IMR-90 (cell line): Measurements from ENCODE around the gene C6orf136. TPM values are rescaled to one million over a fixed set of nuclear protein-coding genes. Genes with fewer than 3 reads are reported as not detected.

Experiments used
- ATAC-seq: fragments of 200-7000 bp; cut with Tn5 transposase; 2 replicates; pipeline ENCODE4 v1.9.1; 2020; ENCODE audit warnings: low read depth, mild to moderate bottlenecking, moderate library complexity
- BruUV-seq: library from RNA; stranded (reverse); fragments of 400-500 nt; replicated peaks from 2 replicates; lab custom pipeline; 2021; lab: Mats Ljungman, UMichigan
- CTCF ChIA-PET: fragments of 300-600 bp; formaldehyde crosslinking; extraction: SDS; loops from one replicate; lab custom pipeline; 2021; ENCODE audit warnings: antibody characterized with exemption; lab: Yijun Ruan, JAX
- POLR2A ChIA-PET: fragments of 300-600 bp; sonication (Branson Sonifier 250); formaldehyde crosslinking; loops from one replicate; lab custom pipeline; 2022; ENCODE audit warnings: antibody characterized with exemption; ENCODE audit not compliant: unreplicated experiment; lab: Charles Lee
- DNase-seq: peaks from one replicate; pipeline ENCODE4 v3.0.0; 2013
- H2AFZ ChIP-seq: replicated peaks from 2 replicates; pipeline ENCODE3; 2013; ENCODE audit warnings: low read length, mild to moderate bottlenecking; ENCODE audit not compliant: poor library complexity
- H2AK5ac ChIP-seq: 2 replicates; pipeline ENCODE4 v1.6.1; 2013; ENCODE audit warnings: low read depth, low read length, inconsistent platforms
- H2AK9ac ChIP-seq: replicated peaks from 2 replicates; pipeline ENCODE3; 2013; ENCODE audit warnings: mild to moderate bottlenecking, low read depth, low read length, moderate library complexity; ENCODE audit not compliant: poor library complexity
- H2BK120ac ChIP-seq: 2 replicates; pipeline ENCODE4 v1.6.1; 2013; ENCODE audit warnings: low read depth, low read length, inconsistent platforms
- H2BK15ac ChIP-seq: 3 replicates; pipeline ENCODE4 v1.6.1; 2013; ENCODE audit warnings: low read depth, low read length, inconsistent platforms
- H2BK20ac ChIP-seq: 2 replicates; pipeline ENCODE4 v1.6.1; 2013; ENCODE audit warnings: low read depth, mild to moderate bottlenecking, inconsistent platforms, low read length, moderate library complexity
- H2BK5ac ChIP-seq: 2 replicates; pipeline ENCODE4 v1.6.1; 2013; ENCODE audit warnings: mild to moderate bottlenecking, low read depth, low read length, inconsistent platforms; ENCODE audit not compliant: poor library complexity, severe bottlenecking
- H3K14ac ChIP-seq: replicated peaks from 2 replicates; pipeline ENCODE4 v1.6.1; 2013; ENCODE audit warnings: low read depth, low read length, inconsistent platforms
- H3K18ac ChIP-seq: 2 replicates; pipeline ENCODE4 v1.6.1; 2013; ENCODE audit warnings: low read depth, low read length, control low read depth
- H3K23ac ChIP-seq: 2 replicates; pipeline ENCODE4 v1.6.1; 2013; ENCODE audit warnings: low read depth, low read length, inconsistent platforms
- H3K27ac ChIP-seq: 2 replicates; pipeline ENCODE4 v1.5.1; 2013; ENCODE audit warnings: mild to moderate bottlenecking, control low read depth, low read length; ENCODE audit not compliant: insufficient read depth
- H3K27me3 ChIP-seq: 2 replicates; pipeline ENCODE4 v1.6.1; 2013; ENCODE audit warnings: low read length; ENCODE audit not compliant: control insufficient read depth, insufficient read depth
- H3K36me3 ChIP-seq: 2 replicates; pipeline ENCODE4 v1.6.1; 2013; ENCODE audit warnings: low read length, mixed read lengths; ENCODE audit not compliant: control insufficient read depth, insufficient read depth
- H3K4ac ChIP-seq: 2 replicates; pipeline ENCODE4 v1.6.1; 2013; ENCODE audit warnings: low read depth, low read length, inconsistent platforms
- H3K4me1 ChIP-seq: 2 replicates; pipeline ENCODE4 v1.6.1; 2013; ENCODE audit warnings: low read length, mixed read lengths; ENCODE audit not compliant: control insufficient read depth, insufficient read depth
- H3K4me2 ChIP-seq: 2 replicates; pipeline ENCODE4 v1.6.1; 2013; ENCODE audit warnings: low read depth, mild to moderate bottlenecking, control low read depth, low read length, moderate library complexity
- H3K4me3 ChIP-seq: 2 replicates; pipeline ENCODE4 v1.5.1; 2013; ENCODE audit warnings: low read depth, mild to moderate bottlenecking, control low read depth, low read length, moderate library complexity; ENCODE audit not compliant: insufficient read depth
- H3K56ac ChIP-seq: 2 replicates; pipeline ENCODE4 v1.6.1; 2013; ENCODE audit warnings: low read length, inconsistent platforms; ENCODE audit not compliant: insufficient read depth; ENCODE audit errors: extremely low read depth
- H3K79me1 ChIP-seq, 2 experiments: 2 replicates each; pipeline ENCODE4 v1.6.1; 2013; ENCODE audit warnings: low read length in 2 of 2, inconsistent platforms in 1 of 2, low read depth in 1 of 2
- H3K9ac ChIP-seq: 2 replicates; pipeline ENCODE4 v1.6.1; 2013; ENCODE audit warnings: low read depth, low read length, control low read depth
- H3K9me1 ChIP-seq: 2 replicates; pipeline ENCODE4 v1.6.1; 2013; ENCODE audit warnings: low read length, inconsistent platforms; ENCODE audit not compliant: insufficient read depth
- H3K9me3 ChIP-seq: 2 replicates; pipeline ENCODE4 v1.6.1; 2013; ENCODE audit warnings: low read length; ENCODE audit not compliant: control insufficient read depth, insufficient read depth
- H4K20me1 ChIP-seq: 2 replicates; pipeline ENCODE4 v1.6.1; 2013; ENCODE audit warnings: low read length, inconsistent platforms; ENCODE audit not compliant: insufficient read depth
- H4K5ac ChIP-seq: 2 replicates; pipeline ENCODE4 v1.6.1; 2013; ENCODE audit warnings: mild to moderate bottlenecking, low read depth, low read length, control low read depth
- H4K8ac ChIP-seq, 2 experiments: 2 replicates each; pipeline ENCODE4 v1.6.1; 2013; ENCODE audit warnings: low read depth in 2 of 2, low read length in 2 of 2, control low read depth in 1 of 2, inconsistent platforms in 1 of 2
- H4K91ac ChIP-seq: 2 replicates; pipeline ENCODE4 v1.6.1; 2013; ENCODE audit warnings: low read depth, low read length, inconsistent platforms; ENCODE audit not compliant: insufficient read depth
- CEBPB ChIP-seq: IDR thresholded peaks from 2 replicates; pipeline ENCODE4 v1.6.1; 2012; ENCODE audit warnings: low read depth, low read length, improper control_type of control experiment
- CHD1 ChIP-seq: IDR thresholded peaks from 2 replicates; pipeline ENCODE4 v1.6.1; 2012; ENCODE audit warnings: low read depth, low read length, improper control_type of control experiment
- FOS ChIP-seq: fragments of 150-350 bp; IDR thresholded peaks from 2 replicates; pipeline ENCODE4 v1.6.1; 2016; ENCODE audit warnings: low read depth, low read length
- MAFK ChIP-seq: IDR thresholded peaks from 2 replicates; pipeline ENCODE4 v1.6.1; 2012; ENCODE audit warnings: low read depth, low read length, improper control_type of control experiment
- MAZ ChIP-seq: IDR thresholded peaks from 2 replicates; pipeline ENCODE4 v1.6.1; 2012; ENCODE audit warnings: low read depth, mild to moderate bottlenecking, low read length, improper control_type of control experiment, moderate library complexity, borderline replicate concordance
- MXI1 ChIP-seq: IDR thresholded peaks from 2 replicates; pipeline ENCODE4 v1.6.1; 2012; ENCODE audit warnings: low read depth, mild to moderate bottlenecking, low read length, moderate library complexity, borderline replicate concordance
- NFE2L2 ChIP-seq: fragments of 150-350 bp; IDR thresholded peaks from 2 replicates; pipeline ENCODE4 v1.6.1; 2016; ENCODE audit warnings: low read depth, mild to moderate bottlenecking, low read length
- POLR2A ChIP-seq: IDR thresholded peaks from 2 replicates; pipeline ENCODE4 v1.6.1; 2012; ENCODE audit warnings: mild to moderate bottlenecking, low read depth, low read length
- RCOR1 ChIP-seq: IDR thresholded peaks from 2 replicates; pipeline ENCODE4 v1.6.1; 2012; ENCODE audit warnings: mild to moderate bottlenecking, low read length, improper control_type of control experiment; ENCODE audit not compliant: insufficient replicate concordance
- RFX5 ChIP-seq: IDR thresholded peaks from 2 replicates; pipeline ENCODE4 v1.8.0; 2012; ENCODE audit warnings: low read depth, mild to moderate bottlenecking, low read length, moderate library complexity
- WGBS, 2 experiments: methylation state at CpG; one replicate each; pipeline versions ENCODE4 v1.1.5 to v1.1.7; 2013; ENCODE audit warnings: missing lambda C conversion rate in 2 of 2; ENCODE audit not compliant: insufficient read length in 1 of 2; ENCODE audit errors: extremely low coverage in 2 of 2; 5-methylcytosine and 5-hydroxymethylcytosine counted together
- dilution Hi-C: fragments of 300-500 bp; cut with HindIII; formaldehyde crosslinking; loops from one replicate; pipeline ENCODE4 v1.14.3; 2018; ENCODE audit warnings: low sequenced_read_pairs; ENCODE audit not compliant: unreplicated experiment
- in situ Hi-C: fragments of 300-500 bp; cut with MboI; formaldehyde crosslinking; loops from 3 replicates; pipeline ENCODE4 v1.14.3; 2019; ENCODE audit warnings: low sequenced_read_pairs, inconsistent platforms, mixed read lengths
- intact Hi-C: fragments of 100-400 bp; cut with micrococcal nuclease; formaldehyde crosslinking; loops from 2 replicates; pipeline ENCODE4 v1.10.0; 2022
- polyA plus RNA-seq, 3 experiments: library from polyadenylated mRNA; depleted of rRNA; stranded (reverse); fragments of >200 nt; gene quantifications; 2 replicates each; pipeline ENCODE4 v1.2.3, GENCODE V29; 2012; ENCODE audit warnings: low replicate concordance in 1 of 3
- total RNA-seq: library from RNA; depleted of rRNA; stranded (reverse); fragments of >200 nt; gene quantifications from 2 replicates; pipeline ENCODE4 v1.2.3, GENCODE V29; 2012
- TF ChIP-seq, protein P1 (sequence below): conservative IDR thresholded peaks from 2 replicates; pipeline ENCODE4 v1.5.1; 2012; ENCODE audit warnings: mild to moderate bottlenecking, low read depth, low read length, improper control_type of control experiment
- TF ChIP-seq, protein P2 (sequence below): fragments of 150-350 bp; IDR thresholded peaks from 2 replicates; pipeline ENCODE4 v1.6.1; 2016; ENCODE audit warnings: low read depth, mild to moderate bottlenecking, low read length, moderate library complexity, borderline replicate concordance

The C6orf136 gene
- total and polyA plus RNA-seq, 2 of the 4 experiments (the other 2 are of a cell fraction): 1.1 to 11.7 TPM

DNA sequence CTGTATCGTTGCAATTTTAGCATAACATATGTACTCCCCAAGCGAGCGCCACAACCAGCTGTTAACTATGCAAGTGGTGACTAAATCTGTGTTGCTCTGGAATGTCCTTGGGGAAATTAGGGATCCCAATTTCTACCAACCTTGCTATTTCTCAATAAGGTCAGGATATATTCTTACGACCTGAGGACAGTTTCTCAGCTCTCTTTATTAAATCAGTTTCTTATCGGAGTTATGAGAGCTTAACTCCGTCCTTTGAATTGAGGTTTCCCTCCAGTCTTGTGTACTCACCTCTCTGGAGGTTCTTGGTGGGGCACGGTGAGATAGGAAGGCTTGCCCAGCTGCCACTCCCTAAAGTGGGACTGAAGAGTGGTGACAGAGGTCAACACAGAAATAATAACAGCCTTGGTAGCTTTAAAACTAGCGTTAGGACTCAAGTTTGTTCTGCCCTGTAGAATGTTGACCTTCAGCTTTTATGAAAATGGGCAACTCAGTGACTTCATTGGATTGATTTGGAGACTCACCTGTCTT, 28.6 kb upstream of the C6orf136 start:
- peaks cover 24% of the 10 kb centered on the region for H3K36me3 ChIP-seq

More for the DNA sequence above, 28.6 kb upstream of the C6orf136 start:
- H3K9ac ChIP-seq: peak overlapping the region; percentile 86
- H3K79me1 ChIP-seq: peaks cover 18 to 46% of the 10 kb centered on the region in 2 experiments
- peaks cover 2% of the 10 kb centered on the region; the same call in 1 of the 2 replicates for H3K9me1 ChIP-seq
- no peak overlapping the region for H2AFZ ChIP-seq
- H3K4me2 ChIP-seq: peak overlapping the region; percentile 94
- peak overlapping the region; percentile 79 for H3K27ac ChIP-seq
- H3K9me3 ChIP-seq: no peaks in the 10 kb centered on the region
- WGBS, 2 experiments: no CpG with 5 or more reads among the region's 8 CpGs
- POLR2A ChIA-PET: no interaction called here
- H3K4me3 ChIP-seq: peak overlapping the region; percentile 55
- in situ Hi-C loops (no loop called here), dilution Hi-C loops (no loop called here), intact Hi-C loops (loop anchor here (1.0 kb wide), 1 partner anchor 8 kb away; the partner anchor contains the start of gene ATAT1)
- peak overlapping the region; percentile 98; the same call in 1 of the 2 replicates for H4K91ac ChIP-seq
- peak overlapping the region; percentile 96 for H3K4ac ChIP-seq
- H2BK15ac ChIP-seq: no peak overlapping the region
- H3K23ac ChIP-seq: peak overlapping the region; percentile 82
- peak overlapping the region; percentile 90 for H2BK5ac ChIP-seq
- TF ChIP-seq, protein P1, sequence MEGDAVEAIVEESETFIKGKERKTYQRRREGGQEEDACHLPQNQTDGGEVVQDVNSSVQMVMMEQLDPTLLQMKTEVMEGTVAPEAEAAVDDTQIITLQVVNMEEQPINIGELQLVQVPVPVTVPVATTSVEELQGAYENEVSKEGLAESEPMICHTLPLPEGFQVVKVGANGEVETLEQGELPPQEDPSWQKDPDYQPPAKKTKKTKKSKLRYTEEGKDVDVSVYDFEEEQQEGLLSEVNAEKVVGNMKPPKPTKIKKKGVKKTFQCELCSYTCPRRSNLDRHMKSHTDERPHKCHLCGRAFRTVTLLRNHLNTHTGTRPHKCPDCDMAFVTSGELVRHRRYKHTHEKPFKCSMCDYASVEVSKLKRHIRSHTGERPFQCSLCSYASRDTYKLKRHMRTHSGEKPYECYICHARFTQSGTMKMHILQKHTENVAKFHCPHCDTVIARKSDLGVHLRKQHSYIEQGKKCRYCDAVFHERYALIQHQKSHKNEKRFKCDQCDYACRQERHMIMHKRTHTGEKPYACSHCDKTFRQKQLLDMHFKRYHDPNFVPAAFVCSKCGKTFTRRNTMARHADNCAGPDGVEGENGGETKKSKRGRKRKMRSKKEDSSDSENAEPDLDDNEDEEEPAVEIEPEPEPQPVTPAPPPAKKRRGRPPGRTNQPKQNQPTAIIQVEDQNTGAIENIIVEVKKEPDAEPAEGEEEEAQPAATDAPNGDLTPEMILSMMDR: no peak
- no peak for TF ChIP-seq RCOR1
- TF ChIP-seq, protein P2, sequence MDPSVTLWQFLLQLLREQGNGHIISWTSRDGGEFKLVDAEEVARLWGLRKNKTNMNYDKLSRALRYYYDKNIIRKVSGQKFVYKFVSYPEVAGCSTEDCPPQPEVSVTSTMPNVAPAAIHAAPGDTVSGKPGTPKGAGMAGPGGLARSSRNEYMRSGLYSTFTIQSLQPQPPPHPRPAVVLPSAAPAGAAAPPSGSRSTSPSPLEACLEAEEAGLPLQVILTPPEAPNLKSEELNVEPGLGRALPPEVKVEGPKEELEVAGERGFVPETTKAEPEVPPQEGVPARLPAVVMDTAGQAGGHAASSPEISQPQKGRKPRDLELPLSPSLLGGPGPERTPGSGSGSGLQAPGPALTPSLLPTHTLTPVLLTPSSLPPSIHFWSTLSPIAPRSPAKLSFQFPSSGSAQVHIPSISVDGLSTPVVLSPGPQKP: no peak
- no peak for TF ChIP-seq MXI1
- no peak for TF ChIP-seq MAFK
- TF ChIP-seq CEBPB: no peak
- no peak for TF ChIP-seq NFE2L2
- TF ChIP-seq MAZ: no peak
- no peak for TF ChIP-seq CHD1
- no peak for TF ChIP-seq FOS
- no peak for TF ChIP-seq POLR2A
- no peak for TF ChIP-seq RFX5
- peak overlapping the region; percentile 61 for H2BK120ac ChIP-seq
- ATAC-seq (no peak), DNase-seq (no peak)
- H3K18ac ChIP-seq: no peak overlapping the region
- BruUV-seq: no TSS peak
- peak overlapping the region; percentile 31 to 100 for H4K8ac ChIP-seq
- H3K14ac ChIP-seq: peak overlapping the region; percentile 97
- CTCF ChIA-PET: interaction anchor here (0.7 to 1.4 kb wide), 2 partner anchors 37 to 54 kb away, joined by 3 to 4 read pairs; partner anchors contain the start of gene DHX16
- peak overlapping the region; percentile 73 for H4K5ac ChIP-seq
- peak overlapping the region; percentile 94 for H2AK9ac ChIP-seq
- H3K4me1 ChIP-seq: peaks cover 6% of the 10 kb centered on the region
- no peaks in the 10 kb centered on the region for H3K27me3 ChIP-seq
- peaks cover 19% of the 10 kb centered on the region for H4K20me1 ChIP-seq
- H2AK5ac ChIP-seq: peak overlapping the region; percentile 95
- no peak overlapping the region for H2BK20ac ChIP-seq
- H3K56ac ChIP-seq: peak overlapping the region; percentile 99
